Measurements from ENCODE around the gene ZDHHC11B. TPM values are rescaled to one million over a fixed set of nuclear protein-coding genes. Genes with fewer than 3 reads are reported as not detected.
"Not testable (repeated sequence)": the region's sequence is repeated elsewhere in the genome, so short reads cannot be mapped to it uniquely, and the experiment has no call there.

Gene ZDHHC11B
- total and polyA plus RNA-seq, 2 experiments from 2014 or later, result not detected

DNA sequence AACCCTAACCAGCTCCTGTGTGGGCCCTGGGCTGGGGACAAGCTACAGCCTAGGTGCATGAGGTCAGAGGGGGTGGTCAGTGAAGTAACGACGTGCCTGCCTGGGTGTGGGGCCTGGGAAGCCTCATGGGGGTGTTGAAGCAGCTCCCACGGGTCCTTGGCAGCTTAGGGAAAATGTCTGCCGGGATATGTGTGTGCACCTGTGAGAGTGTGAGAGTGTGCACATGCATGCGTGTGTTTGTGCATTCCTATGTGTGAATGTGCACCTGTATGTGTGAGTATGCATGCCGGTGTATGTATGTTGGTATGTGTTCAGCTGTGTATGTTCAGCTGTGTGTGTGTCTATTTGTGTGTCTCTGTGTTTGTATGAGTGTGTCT, 3.3 kb upstream of the ZDHHC11B start:
- H3K9me3 ChIP-seq (ENCODE audit: low read depth); H3K4me2 ChIP-seq (ENCODE audit: unreplicated experiment); H3K36me3 ChIP-seq (ENCODE audit: low read depth); H3K27me3 ChIP-seq (replicated peaks; ENCODE audit: insufficient read depth); H3K9ac ChIP-seq; H3K27ac ChIP-seq; in situ Hi-C loops (cut with MboI); H3K4me3 ChIP-seq; H3K9me2 ChIP-seq (ENCODE audit: insufficient read depth); H3K4me1 ChIP-seq (ENCODE audit: insufficient read depth); H3F3A ChIP-seq (ENCODE audit: insufficient read depth); H2AFZ ChIP-seq; H3K79me2 ChIP-seq (ENCODE audit: insufficient read depth); H4K20me1 ChIP-seq (ENCODE audit: insufficient read depth); DNase-seq: not testable (repeated sequence)
- WGBS, 2 experiments (ENCODE audit: low coverage in 1 of 2, low lambda C conversion rate in 2 of 2, missing lambda C conversion rate in 2 of 2), result 76 to 85% methylated on average over 6 of the region's 6 CpGs

- H3K27me3 ChIP-seq (replicated peaks; ENCODE audit: insufficient read depth); H3K4me1 ChIP-seq (ENCODE audit: insufficient read depth); H3K9ac ChIP-seq; H3K27ac ChIP-seq; H3K9me3 ChIP-seq (ENCODE audit: low read depth); DNase-seq; H3K4me3 ChIP-seq; in situ Hi-C loops (cut with MboI); H3K36me3 ChIP-seq (ENCODE audit: low read depth); H4K20me1 ChIP-seq (ENCODE audit: insufficient read depth); H2AFZ ChIP-seq; H3K79me2 ChIP-seq (ENCODE audit: insufficient read depth); H3F3A ChIP-seq (ENCODE audit: insufficient read depth); H3K9me2 ChIP-seq (ENCODE audit: insufficient read depth); H3K4me2 ChIP-seq (ENCODE audit: unreplicated experiment): not testable (repeated sequence)
- WGBS, 2 experiments (ENCODE audit: low coverage in 1 of 2, low lambda C conversion rate in 2 of 2, missing lambda C conversion rate in 2 of 2), result 70 to 74% methylated on average over 8 of the region's 18 CpGs
These were observed 2.8 kb upstream of the ZDHHC11B start for GRCh38 chr5:787224-787856.

GRCh38 chr5:785181-785705, 714 bp upstream of the ZDHHC11B start:
- H3K4me3 ChIP-seq; H3K27ac ChIP-seq; H3K79me2 ChIP-seq (ENCODE audit: insufficient read depth); H3K9me3 ChIP-seq (ENCODE audit: low read depth); in situ Hi-C loops (cut with MboI); H3K4me2 ChIP-seq (ENCODE audit: unreplicated experiment); H3K9me2 ChIP-seq (ENCODE audit: insufficient read depth); H3K9ac ChIP-seq; H3F3A ChIP-seq (ENCODE audit: insufficient read depth); DNase-seq; H3K27me3 ChIP-seq (replicated peaks; ENCODE audit: insufficient read depth); H4K20me1 ChIP-seq (ENCODE audit: insufficient read depth); H3K36me3 ChIP-seq (ENCODE audit: low read depth); H3K4me1 ChIP-seq (ENCODE audit: insufficient read depth): not testable (repeated sequence)
- H2AFZ ChIP-seq, result peak overlapping the region; percentile 78; the same call in 1 of the 2 replicates
- WGBS, 2 experiments (ENCODE audit: low coverage in 1 of 2, low lambda C conversion rate in 2 of 2, missing lambda C conversion rate in 2 of 2), result 2 to 12% methylated on average over 14 to 19 of the region's 43 CpGs

DNA sequence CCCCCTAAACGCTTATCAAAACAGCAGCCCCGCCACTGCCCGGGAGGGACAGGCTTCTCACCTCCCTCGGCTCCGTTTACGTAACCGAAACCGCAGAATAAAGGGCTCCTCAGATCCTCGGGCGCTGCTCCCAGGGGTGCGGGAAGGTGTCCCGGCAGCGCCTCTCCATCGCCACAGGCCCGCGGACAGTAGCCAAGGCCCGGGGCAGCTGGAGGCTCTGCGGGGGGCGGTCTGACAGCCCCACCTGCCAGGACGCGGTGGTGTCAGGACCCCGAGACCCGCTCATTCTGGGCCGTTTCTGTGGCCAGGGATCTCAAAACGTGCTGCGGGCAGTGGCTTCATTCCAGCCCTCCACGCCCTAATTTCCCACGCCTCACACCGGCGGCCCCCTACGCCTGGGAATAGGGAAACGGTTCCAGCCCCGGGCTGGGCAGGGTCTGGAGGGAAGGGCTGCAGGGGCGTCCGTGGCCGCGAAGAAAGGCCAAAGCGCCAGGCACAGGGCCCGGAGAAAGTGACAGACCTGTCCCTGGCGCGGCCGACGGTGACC, 575 bp downstream of the ZDHHC11B start:
- H3K9me3 ChIP-seq (ENCODE audit: low read depth); in situ Hi-C loops (cut with MboI); H4K20me1 ChIP-seq (ENCODE audit: insufficient read depth); H3K79me2 ChIP-seq (ENCODE audit: insufficient read depth); H3K9me2 ChIP-seq (ENCODE audit: insufficient read depth); H3F3A ChIP-seq (ENCODE audit: insufficient read depth); H3K4me1 ChIP-seq (ENCODE audit: insufficient read depth); H2AFZ ChIP-seq; H3K27me3 ChIP-seq (replicated peaks; ENCODE audit: insufficient read depth); H3K36me3 ChIP-seq (ENCODE audit: low read depth); H3K27ac ChIP-seq; H3K9ac ChIP-seq: not testable (repeated sequence)
- peak; percentile 20 for DNase-seq
- Histone ChIP-seq H3K4me3 (peak overlapping the region; percentile 47; the same call in 1 of the 2 replicates), H3K4me2 (ENCODE audit: unreplicated experiment) (peak overlapping the region; percentile 7)
- WGBS, 2 experiments (ENCODE audit: low coverage in 1 of 2, low lambda C conversion rate in 2 of 2, missing lambda C conversion rate in 2 of 2), result 1 to 2% methylated on average over 36 to 43 of the region's 43 CpGs
- TF ChIP-seq EZH2 (IDR thresholded peaks at IDR 0.05; ENCODE audit: insufficient read depth, poor library complexity, severe bottlenecking) (peak; percentile 57), EZH2phosphoT487 (IDR thresholded peaks at IDR 0.05; ENCODE audit: insufficient read depth, low read depth) (0 out of 2 replicates have a peak, but pooled peaks have one; percentile 22)

GRCh38 chr5:783049-783802, 1.3 kb downstream of the ZDHHC11B start:
- H3K9me2 ChIP-seq (ENCODE audit: insufficient read depth); H3F3A ChIP-seq (ENCODE audit: insufficient read depth); H2AFZ ChIP-seq; in situ Hi-C loops (cut with MboI); H3K36me3 ChIP-seq (ENCODE audit: low read depth); H3K79me2 ChIP-seq (ENCODE audit: insufficient read depth); H3K27me3 ChIP-seq (replicated peaks; ENCODE audit: insufficient read depth); H3K4me3 ChIP-seq; DNase-seq; H3K27ac ChIP-seq; H3K9me3 ChIP-seq (ENCODE audit: low read depth); H3K9ac ChIP-seq; H3K4me1 ChIP-seq (ENCODE audit: insufficient read depth); H4K20me1 ChIP-seq (ENCODE audit: insufficient read depth); H3K4me2 ChIP-seq (ENCODE audit: unreplicated experiment): not testable (repeated sequence)
- 3 to 4% methylated on average over 22 to 30 of the region's 31 CpGs for whole genome bisulfite sequencing, 2 experiments (ENCODE audit: low coverage in 1 of 2, low lambda C conversion rate in 2 of 2, missing lambda C conversion rate in 2 of 2)

- no CpG with 5 or more reads among the region's 12 CpGs for WGBS, 2 experiments (ENCODE audit: low coverage in 1 of 2, low lambda C conversion rate in 2 of 2, missing lambda C conversion rate in 2 of 2)
- H4K20me1 ChIP-seq (ENCODE audit: insufficient read depth); H3K9me3 ChIP-seq (ENCODE audit: low read depth); H3K27me3 ChIP-seq (replicated peaks; ENCODE audit: insufficient read depth); H3K9ac ChIP-seq; DNase-seq; H3F3A ChIP-seq (ENCODE audit: insufficient read depth); H3K4me3 ChIP-seq; in situ Hi-C loops (cut with MboI); H3K36me3 ChIP-seq (ENCODE audit: low read depth); H3K27ac ChIP-seq; H2AFZ ChIP-seq; H3K4me1 ChIP-seq (ENCODE audit: insufficient read depth); H3K4me2 ChIP-seq (ENCODE audit: unreplicated experiment); H3K79me2 ChIP-seq (ENCODE audit: insufficient read depth); H3K9me2 ChIP-seq (ENCODE audit: insufficient read depth): not testable (repeated sequence)
These were observed 2.2 kb downstream of the ZDHHC11B start for GRCh38 chr5:782356-782755.

GRCh38 chr5:780571-780970, 4.0 kb downstream of the ZDHHC11B start:
- H3K36me3 ChIP-seq (ENCODE audit: low read depth); H3K4me1 ChIP-seq (ENCODE audit: insufficient read depth); H3K9me2 ChIP-seq (ENCODE audit: insufficient read depth); H3K79me2 ChIP-seq (ENCODE audit: insufficient read depth); H2AFZ ChIP-seq; H3K4me3 ChIP-seq; H3K9me3 ChIP-seq (ENCODE audit: low read depth); H4K20me1 ChIP-seq (ENCODE audit: insufficient read depth); H3K27ac ChIP-seq; H3K4me2 ChIP-seq (ENCODE audit: unreplicated experiment); H3F3A ChIP-seq (ENCODE audit: insufficient read depth); DNase-seq; in situ Hi-C loops (cut with MboI); H3K9ac ChIP-seq: not testable (repeated sequence)
- H3K27me3 ChIP-seq (replicated peaks; ENCODE audit: insufficient read depth), result peaks cover 17% of the 10 kb centered on the region
- WGBS, 2 experiments (ENCODE audit: low coverage in 1 of 2, low lambda C conversion rate in 2 of 2, missing lambda C conversion rate in 2 of 2), result 70 to 82% methylated on average over 17 of the region's 17 CpGs
